Mesothelial cell of epicardium (in vitro differentiated cells): Measurements from ENCODE around the gene SDC3. TPM values are rescaled to one million over a fixed set of nuclear protein-coding genes. Genes with fewer than 3 reads are reported as not detected.
A peak's percentile ranks its signal among the peaks of the same experiment; 100 is the strongest.

Experiments
- DNase-seq, 2 experiments: peaks; one replicate each; pipeline ENCODE4 v3.0.0; 2021; ENCODE audit warnings: low spot score in 2 of 2; ENCODE audit not compliant: unreplicated experiment in 2 of 2
- H3K27ac Mint-ChIP-seq: 2 replicates; pipeline ENCODE4 v1.8.0; 2021; ENCODE audit warnings: mixed read lengths
- H3K27me3 Mint-ChIP-seq: 2 replicates; pipeline ENCODE4 v1.8.0; 2021; ENCODE audit warnings: low read depth, mixed read lengths
- H3K36me3 Mint-ChIP-seq: 2 replicates; pipeline ENCODE4 v1.8.0; 2021; ENCODE audit warnings: mixed read lengths
- H3K4me1 Mint-ChIP-seq: 2 replicates; pipeline ENCODE4 v1.8.0; 2021; ENCODE audit warnings: mixed read lengths
- H3K4me3 Mint-ChIP-seq: 2 replicates; pipeline ENCODE4 v1.8.0; 2021; ENCODE audit warnings: mild to moderate bottlenecking, moderate library complexity, mixed read lengths
- H3K9me3 Mint-ChIP-seq: 2 replicates; pipeline ENCODE4 v1.8.0; 2021; ENCODE audit warnings: mixed read lengths
- total RNA-seq: library from RNA; stranded (reverse); gene quantifications from 3 replicates; pipeline ENCODE4 v1.2.1, GENCODE V29; 2021
- TF ChIP-seq, protein P1 (sequence below): fragments of 200-600 bp; sonication (generic); IDR thresholded peaks from one replicate; pipeline ENCODE4 v1.5.0; 2021; ENCODE audit warnings: antibody characterized with exemption; ENCODE audit not compliant: unreplicated experiment

SDC3 gene
- total RNA-seq, 1 donor from 2014 or later, result 46.7 TPM

DNA sequence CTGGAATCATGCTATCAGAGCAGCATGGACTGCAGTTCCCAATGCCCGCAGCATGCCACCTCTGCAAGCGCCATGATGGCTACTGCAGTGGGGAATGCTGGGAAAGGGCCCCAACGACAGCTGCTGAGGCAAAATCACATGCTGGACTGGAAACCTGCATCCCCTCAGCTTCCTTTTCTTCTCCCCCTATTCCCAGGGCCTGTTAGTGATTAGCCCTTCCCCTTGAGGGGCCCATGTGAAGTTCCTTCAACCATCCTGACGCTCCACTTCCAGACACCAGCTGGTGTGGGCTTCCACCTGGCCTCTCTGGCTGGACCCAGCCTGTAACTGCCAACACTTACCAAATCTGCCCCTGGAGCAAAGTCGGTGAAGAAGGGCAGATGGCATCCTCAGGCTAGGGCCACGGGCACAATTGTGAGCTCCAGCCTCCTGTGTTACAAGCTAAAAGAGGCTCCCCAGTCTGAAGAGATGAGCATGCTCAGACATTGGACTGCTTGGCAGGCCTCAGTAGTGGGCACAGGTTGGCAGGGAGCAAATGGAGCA is 22.1 kb upstream of the SDC3 start:
- peaks cover 21% of the 10 kb centered on the region for H3K36me3 Mint-ChIP-seq

DNA sequence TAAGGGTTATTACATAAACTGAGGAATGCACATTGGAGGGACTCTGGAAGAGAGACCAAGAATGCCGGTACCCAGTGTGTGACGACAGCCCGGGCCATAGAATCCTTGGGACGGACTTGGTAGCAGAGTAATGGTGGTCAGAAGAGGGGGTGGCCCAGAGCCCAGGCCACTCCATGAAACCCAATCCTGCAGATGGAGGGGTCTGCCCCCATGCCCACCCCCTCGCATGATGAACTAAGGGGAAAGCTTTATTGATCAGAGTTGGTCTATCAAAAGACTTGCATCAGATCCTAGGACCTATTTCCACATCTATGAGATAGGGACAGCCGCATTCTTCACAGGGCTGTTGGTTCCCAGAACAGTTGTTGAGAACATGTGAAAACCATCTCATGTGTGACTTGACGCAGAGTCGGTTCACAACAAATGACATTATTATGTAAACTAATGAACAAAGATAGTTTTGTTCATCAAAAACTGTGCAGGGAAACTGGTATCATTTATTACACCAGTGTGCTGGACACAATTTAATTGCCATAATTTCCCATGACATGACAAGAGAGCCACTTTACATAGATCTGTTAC is 21.5 kb upstream of the SDC3 start:
- Mint-ChIP-seq H3K27me3 (no peaks in the 10 kb centered on the region), H3K4me1 (peaks cover 25% of the 10 kb centered on the region), H3K36me3 (peaks cover 17% of the 10 kb centered on the region), H3K9me3 (no peaks in the 10 kb centered on the region), H3K27ac (peak overlapping the region; percentile 16), H3K4me3 (no peak overlapping the region)
- DNase-seq, result no peak
- TF ChIP-seq, protein P1, sequence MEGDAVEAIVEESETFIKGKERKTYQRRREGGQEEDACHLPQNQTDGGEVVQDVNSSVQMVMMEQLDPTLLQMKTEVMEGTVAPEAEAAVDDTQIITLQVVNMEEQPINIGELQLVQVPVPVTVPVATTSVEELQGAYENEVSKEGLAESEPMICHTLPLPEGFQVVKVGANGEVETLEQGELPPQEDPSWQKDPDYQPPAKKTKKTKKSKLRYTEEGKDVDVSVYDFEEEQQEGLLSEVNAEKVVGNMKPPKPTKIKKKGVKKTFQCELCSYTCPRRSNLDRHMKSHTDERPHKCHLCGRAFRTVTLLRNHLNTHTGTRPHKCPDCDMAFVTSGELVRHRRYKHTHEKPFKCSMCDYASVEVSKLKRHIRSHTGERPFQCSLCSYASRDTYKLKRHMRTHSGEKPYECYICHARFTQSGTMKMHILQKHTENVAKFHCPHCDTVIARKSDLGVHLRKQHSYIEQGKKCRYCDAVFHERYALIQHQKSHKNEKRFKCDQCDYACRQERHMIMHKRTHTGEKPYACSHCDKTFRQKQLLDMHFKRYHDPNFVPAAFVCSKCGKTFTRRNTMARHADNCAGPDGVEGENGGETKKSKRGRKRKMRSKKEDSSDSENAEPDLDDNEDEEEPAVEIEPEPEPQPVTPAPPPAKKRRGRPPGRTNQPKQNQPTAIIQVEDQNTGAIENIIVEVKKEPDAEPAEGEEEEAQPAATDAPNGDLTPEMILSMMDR, result no peak

More for the DNA sequence above, 22.1 kb upstream of the SDC3 start:
- DNase-seq, result no peak
- H3K27ac Mint-ChIP-seq, result peak overlapping the region; percentile 90
- no peak overlapping the region for H3K4me3 Mint-ChIP-seq
- H3K4me1 Mint-ChIP-seq, result peaks cover 28% of the 10 kb centered on the region
- H3K27me3 Mint-ChIP-seq, result no peaks in the 10 kb centered on the region
- TF ChIP-seq, protein P1, result no peak
- H3K9me3 Mint-ChIP-seq, result no peaks in the 10 kb centered on the region

GRCh38 chr1:30929135-30929889 is 20.8 kb upstream of the SDC3 start:
- TF ChIP-seq, protein P1, result peak; percentile 68
- peaks cover 11% of the 10 kb centered on the region for H3K36me3 Mint-ChIP-seq
- H3K27ac Mint-ChIP-seq, result peak overlapping the region; percentile 45
- H3K4me3 Mint-ChIP-seq, result no peak overlapping the region
- no peaks in the 10 kb centered on the region for H3K9me3 Mint-ChIP-seq
- DNase-seq, result no peak
- H3K4me1 Mint-ChIP-seq, result peaks cover 20% of the 10 kb centered on the region
- no peaks in the 10 kb centered on the region for H3K27me3 Mint-ChIP-seq

DNA sequence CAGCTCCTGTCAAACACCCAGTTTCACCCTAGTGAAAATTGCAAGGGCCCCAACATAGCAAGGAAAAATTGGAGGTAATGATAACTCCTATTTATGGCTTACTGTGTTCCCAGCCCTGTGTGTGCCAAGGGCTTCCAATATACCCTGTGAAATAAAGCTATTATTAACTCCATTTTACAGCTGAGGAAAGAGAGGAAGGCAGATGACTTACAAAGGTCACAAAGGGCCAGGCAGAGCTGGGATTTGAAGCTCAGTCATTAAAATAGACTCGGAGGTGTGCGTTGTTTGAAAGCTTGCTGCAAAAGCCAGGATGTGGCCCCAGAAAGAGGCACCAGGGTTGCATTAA is 20.2 kb upstream of the SDC3 start:
- peaks cover 7% of the 10 kb centered on the region for H3K36me3 Mint-ChIP-seq
- DNase-seq, result no peak
- H3K27me3 Mint-ChIP-seq, result no peaks in the 10 kb centered on the region
- TF ChIP-seq, protein P1, result no peak
- H3K27ac Mint-ChIP-seq, result peak overlapping the region; percentile 73
- H3K4me1 Mint-ChIP-seq, result peaks cover 16% of the 10 kb centered on the region
- H3K9me3 Mint-ChIP-seq, result no peaks in the 10 kb centered on the region
- H3K4me3 Mint-ChIP-seq, result no peak overlapping the region

DNA sequence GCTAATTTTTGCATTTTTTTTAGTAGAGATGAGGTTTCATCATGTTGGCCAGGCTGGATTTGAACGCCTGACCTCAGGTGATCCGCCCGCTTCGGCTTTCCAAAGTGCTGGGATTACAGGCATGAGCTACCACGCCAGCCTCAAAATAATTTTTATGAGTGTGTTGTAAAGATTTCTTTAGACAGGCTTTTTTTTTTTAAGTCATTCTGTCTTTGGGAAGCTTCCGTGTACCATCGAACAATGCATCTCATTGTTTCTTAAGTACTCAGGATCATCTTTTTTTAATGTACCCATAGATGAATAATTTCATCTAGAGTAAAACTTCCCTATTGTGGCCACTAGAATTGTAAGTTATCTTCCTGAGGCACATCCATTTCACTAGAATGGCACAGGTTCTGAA is 19.6 kb upstream of the SDC3 start:
- TF ChIP-seq, protein P1, result no peak
- Mint-ChIP-seq H3K27ac (no peak overlapping the region), H3K4me3 (no peak overlapping the region), H3K4me1 (peaks cover 13% of the 10 kb centered on the region), H3K27me3 (no peaks in the 10 kb centered on the region), H3K9me3 (no peaks in the 10 kb centered on the region), H3K36me3 (peaks cover 5% of the 10 kb centered on the region)
- no peak for DNase-seq
